ENCODE data around the gene MSGN1. TPM values are rescaled to one million over a fixed set of nuclear protein-coding genes. Genes with fewer than 3 reads are reported as not detected.

Gene MSGN1
- total RNA-seq, 1 experiment from 2014 or later = not detected

- POLR2A ChIA-PET = no interaction called here
- Histone ChIP-seq H4K20me1 (ENCODE audit: insufficient read depth) (no peaks in the 10 kb centered on the region; the same call in 1 of the 2 replicates), H3K4me1 (ENCODE audit: control insufficient read depth in 1 of 2, insufficient read depth in 2 of 2, low read length in 2 of 2) (no peaks in the 10 kb centered on the region), H3K9me2 (ENCODE audit: insufficient read depth) (no peaks in the 10 kb centered on the region), H3K9me3 (ENCODE audit: control insufficient read depth in 1 of 2, insufficient read depth in 1 of 2, low read depth in 1 of 2, low read length in 2 of 2) (no peaks in the 10 kb centered on the region), H3K79me2 (ENCODE audit: insufficient read depth, low read length) (no peaks in the 10 kb centered on the region), H3K4me2 (ENCODE audit: low read length) (no peak overlapping the region), H3K9ac (ENCODE audit: low read length) (no peak overlapping the region), H3K4me3 (replicated peaks in 1 of 2; ENCODE audit: low read depth in 1 of 2, low read length in 2 of 2) (no peak overlapping the region), H3K27ac (ENCODE audit: low read depth, low read length) (no peak overlapping the region), H3K36me3 (ENCODE audit: control insufficient read depth in 1 of 2, insufficient read depth in 2 of 2, low read length in 2 of 2) (peaks cover 9 to 21% of the 10 kb centered on the region in 2 experiments), H3K27me3 (ENCODE audit: insufficient read depth, low read length) (no peaks in the 10 kb centered on the region), H2AFZ (ENCODE audit: low read depth, low read length, poor library complexity, severe bottlenecking) (no peak overlapping the region)
- no peak for TF ChIP-seq EGR1 (IDR thresholded peaks at IDR 0.05; ENCODE audit: low read depth)
- TF ChIP-seq POLR2AphosphoS5 (IDR thresholded peaks at IDR 0.05; ENCODE audit: low read depth, low read length) = no peak
- TF ChIP-seq ZFX (IDR thresholded peaks at IDR 0.05) = no peak
- no peak for TF ChIP-seq SRF (IDR thresholded peaks at IDR 0.05; ENCODE audit: low read depth)
- no peak for TF ChIP-seq SP1 (IDR thresholded peaks at IDR 0.05; ENCODE audit: low read depth)
- TF ChIP-seq, protein P1, sequence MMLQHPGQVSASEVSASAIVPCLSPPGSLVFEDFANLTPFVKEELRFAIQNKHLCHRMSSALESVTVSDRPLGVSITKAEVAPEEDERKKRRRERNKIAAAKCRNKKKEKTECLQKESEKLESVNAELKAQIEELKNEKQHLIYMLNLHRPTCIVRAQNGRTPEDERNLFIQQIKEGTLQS (IDR thresholded peaks at IDR 0.05) = no peak
- no peak for TF ChIP-seq CEBPB (IDR thresholded peaks at IDR 0.05; ENCODE audit: low read depth)
- no peak for TF ChIP-seq ELF1 (IDR thresholded peaks at IDR 0.05; ENCODE audit: borderline replicate concordance, low read depth)
- TF ChIP-seq ZNF274 (IDR thresholded peaks at IDR 0.05; ENCODE audit: low read depth, low read length) = no peak
- TF ChIP-seq TCF7L2 (IDR thresholded peaks at IDR 0.05; ENCODE audit: borderline replicate concordance, extremely low read depth, insufficient read depth, insufficient read length) = no peak
- TF ChIP-seq CBX3 (IDR thresholded peaks at IDR 0.05; ENCODE audit: low read depth) = no peak
- no peak for TF ChIP-seq MAX (IDR thresholded peaks at IDR 0.05)
- TF ChIP-seq EZH2 (IDR thresholded peaks at IDR 0.05) = no peak
- TF ChIP-seq JUND (IDR thresholded peaks at IDR 0.05) = no peak
- TF ChIP-seq RAD21 (IDR thresholded peaks at IDR 0.05; ENCODE audit: low read depth) = no peak
- TF ChIP-seq, protein P2, sequence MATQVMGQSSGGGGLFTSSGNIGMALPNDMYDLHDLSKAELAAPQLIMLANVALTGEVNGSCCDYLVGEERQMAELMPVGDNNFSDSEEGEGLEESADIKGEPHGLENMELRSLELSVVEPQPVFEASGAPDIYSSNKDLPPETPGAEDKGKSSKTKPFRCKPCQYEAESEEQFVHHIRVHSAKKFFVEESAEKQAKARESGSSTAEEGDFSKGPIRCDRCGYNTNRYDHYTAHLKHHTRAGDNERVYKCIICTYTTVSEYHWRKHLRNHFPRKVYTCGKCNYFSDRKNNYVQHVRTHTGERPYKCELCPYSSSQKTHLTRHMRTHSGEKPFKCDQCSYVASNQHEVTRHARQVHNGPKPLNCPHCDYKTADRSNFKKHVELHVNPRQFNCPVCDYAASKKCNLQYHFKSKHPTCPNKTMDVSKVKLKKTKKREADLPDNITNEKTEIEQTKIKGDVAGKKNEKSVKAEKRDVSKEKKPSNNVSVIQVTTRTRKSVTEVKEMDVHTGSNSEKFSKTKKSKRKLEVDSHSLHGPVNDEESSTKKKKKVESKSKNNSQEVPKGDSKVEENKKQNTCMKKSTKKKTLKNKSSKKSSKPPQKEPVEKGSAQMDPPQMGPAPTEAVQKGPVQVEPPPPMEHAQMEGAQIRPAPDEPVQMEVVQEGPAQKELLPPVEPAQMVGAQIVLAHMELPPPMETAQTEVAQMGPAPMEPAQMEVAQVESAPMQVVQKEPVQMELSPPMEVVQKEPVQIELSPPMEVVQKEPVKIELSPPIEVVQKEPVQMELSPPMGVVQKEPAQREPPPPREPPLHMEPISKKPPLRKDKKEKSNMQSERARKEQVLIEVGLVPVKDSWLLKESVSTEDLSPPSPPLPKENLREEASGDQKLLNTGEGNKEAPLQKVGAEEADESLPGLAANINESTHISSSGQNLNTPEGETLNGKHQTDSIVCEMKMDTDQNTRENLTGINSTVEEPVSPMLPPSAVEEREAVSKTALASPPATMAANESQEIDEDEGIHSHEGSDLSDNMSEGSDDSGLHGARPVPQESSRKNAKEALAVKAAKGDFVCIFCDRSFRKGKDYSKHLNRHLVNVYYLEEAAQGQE (IDR thresholded peaks at IDR 0.05; ENCODE audit: low read depth) = no peak
- no peak for TF ChIP-seq SIN3A (IDR thresholded peaks at IDR 0.05; ENCODE audit: low read depth)
- ATAC-seq (no peak), DNase-seq (ENCODE audit: low read depth, low spot score) (no peak)
- intact Hi-C loops (cut with micrococcal nuclease) = no loop called here
- CTCF ChIA-PET = no interaction called here
- BruUV-seq (replicated peaks) = no TSS peak
- RAD21 ChIA-PET (ENCODE audit: low non-redundant PET in 1 of 2, low total read pairs in 2 of 2, uncharacterized antibody in 2 of 2, unreplicated experiment in 2 of 2) = no interaction called here
Observed at GRCh38 chr2:17771956-17772355, 44.3 kb upstream of the MSGN1 start.

Measured in HCT116 (cell line).